Osteoblast (primary cell): ENCODE measurements around the gene ZBTB33. TPM values are rescaled to one million over a fixed set of nuclear protein-coding genes. Genes with fewer than 3 reads are reported as not detected.

Experiments
- DNase-seq: peaks from one replicate; pipeline ENCODE4 v3.0.0; 2011; ENCODE audit warnings: low spot score, mixed read lengths; ENCODE audit not compliant: insufficient read length; ENCODE audit errors: missing footprints
- H2AFZ ChIP-seq: 2 replicates; pipeline ENCODE4 v1.6.0; 2011; ENCODE audit warnings: mild to moderate bottlenecking, low read length
- H3K27ac ChIP-seq: 2 replicates; pipeline ENCODE4 v1.5.1; 2011; ENCODE audit warnings: mild to moderate bottlenecking, low read depth, low read length, moderate library complexity
- H3K27me3 ChIP-seq: 2 replicates; pipeline ENCODE4 v1.6.0; 2012; ENCODE audit warnings: mild to moderate bottlenecking, control low read depth, inconsistent platforms, low read length, moderate library complexity; ENCODE audit not compliant: insufficient read depth
- H3K36me3 ChIP-seq: 2 replicates; pipeline ENCODE4 v1.5.1; 2011; ENCODE audit warnings: mild to moderate bottlenecking, low read length, control low read depth, moderate library complexity; ENCODE audit not compliant: insufficient read depth
- H3K4me1 ChIP-seq: 2 replicates; pipeline ENCODE4 v1.5.1; 2011; ENCODE audit warnings: mild to moderate bottlenecking, low read length, control low read depth, moderate library complexity; ENCODE audit not compliant: insufficient read depth
- H3K4me2 ChIP-seq: 2 replicates; pipeline ENCODE4 v1.6.0; 2011; ENCODE audit warnings: mild to moderate bottlenecking, low read length; ENCODE audit not compliant: insufficient read depth
- H3K4me3 ChIP-seq: fragments of 200-600 bp; sonication (generic); 3 replicates; pipeline ENCODE4 v1.5.1; 2012; ENCODE audit warnings: mild to moderate bottlenecking, low read length, inconsistent platforms; ENCODE audit not compliant: insufficient read depth
- H3K79me2 ChIP-seq: 2 replicates; pipeline ENCODE4 v1.6.0; 2012; ENCODE audit warnings: mild to moderate bottlenecking, low read length, control low read depth, inconsistent platforms; ENCODE audit not compliant: insufficient read depth
- H3K9me3 ChIP-seq: 2 replicates; pipeline ENCODE4 v1.5.1; 2011; ENCODE audit warnings: low read depth, low read length, control low read depth
- H4K20me1 ChIP-seq: 2 replicates; pipeline ENCODE4 v1.6.0; 2012; ENCODE audit warnings: mild to moderate bottlenecking, low read length, control low read depth; ENCODE audit not compliant: insufficient read depth
- CTCF ChIP-seq: IDR thresholded peaks from 2 replicates; pipeline ENCODE4 v1.5.1; 2011; ENCODE audit warnings: mild to moderate bottlenecking, low read depth, low read length, moderate library complexity; ENCODE audit errors: extremely low read depth
- total RNA-seq: library from RNA; depleted of rRNA; stranded (reverse); fragments of >200 nt; gene quantifications from 2 replicates; pipeline ENCODE4 v1.2.3, GENCODE V29; 2012

The ZBTB33 gene
- total RNA-seq, 1 donor, result 19.2 TPM

GRCh38 chrX:120228187-120228908, 22.3 kb upstream of the ZBTB33 start:
- no peak overlapping the region for H3K4me2 ChIP-seq
- DNase-seq, result no peak

GRCh38 chrX:120235284-120235683, 15.3 kb upstream of the ZBTB33 start:
- Histone ChIP-seq H2AFZ (no peak overlapping the region), H3K27ac (no peak overlapping the region), H3K4me2 (no peak overlapping the region), H3K27me3 (no peaks in the 10 kb centered on the region), H3K9me3 (no peaks in the 10 kb centered on the region), H3K79me2 (no peaks in the 10 kb centered on the region), H3K4me1 (no peaks in the 10 kb centered on the region), H4K20me1 (no peaks in the 10 kb centered on the region), H3K36me3 (no peaks in the 10 kb centered on the region), H3K4me3 (no peak overlapping the region)
- no peak for TF ChIP-seq CTCF
- no peak for DNase-seq

More at GRCh38 chrX:120228187-120228908, 22.3 kb upstream of the ZBTB33 start:
- H2AFZ ChIP-seq, result no peak overlapping the region
- no peaks in the 10 kb centered on the region for H3K79me2 ChIP-seq
- no peak overlapping the region for H3K4me3 ChIP-seq
- TF ChIP-seq CTCF, result no peak
- no peaks in the 10 kb centered on the region for H4K20me1 ChIP-seq
- H3K4me1 ChIP-seq, result no peaks in the 10 kb centered on the region
- no peaks in the 10 kb centered on the region for H3K36me3 ChIP-seq
- H3K27me3 ChIP-seq, result no peaks in the 10 kb centered on the region
- no peaks in the 10 kb centered on the region for H3K9me3 ChIP-seq
- H3K27ac ChIP-seq, result no peak overlapping the region

- Histone ChIP-seq H4K20me1 (no peaks in the 10 kb centered on the region), H3K4me1 (no peaks in the 10 kb centered on the region), H3K27ac (no peak overlapping the region), H3K27me3 (no peaks in the 10 kb centered on the region), H3K4me2 (no peak overlapping the region), H3K79me2 (no peaks in the 10 kb centered on the region), H2AFZ (no peak overlapping the region), H3K36me3 (no peaks in the 10 kb centered on the region), H3K4me3 (no peak overlapping the region), H3K9me3 (no peaks in the 10 kb centered on the region)
- DNase-seq, result no peak
- no peak for TF ChIP-seq CTCF
These were observed 13.7 kb upstream of the ZBTB33 start for GRCh38 chrX:120236687-120237479.

GRCh38 chrX:120238933-120239332, 11.7 kb upstream of the ZBTB33 start:
- Histone ChIP-seq H2AFZ (no peak overlapping the region), H3K27ac (no peak overlapping the region)
- DNase-seq, result no peak

More at GRCh38 chrX:120238933-120239332, 11.7 kb upstream of the ZBTB33 start:
- no peaks in the 10 kb centered on the region for H3K79me2 ChIP-seq
- H4K20me1 ChIP-seq, result no peaks in the 10 kb centered on the region
- H3K4me3 ChIP-seq, result no peak overlapping the region
- no peaks in the 10 kb centered on the region for H3K9me3 ChIP-seq
- no peaks in the 10 kb centered on the region for H3K27me3 ChIP-seq
- H3K4me1 ChIP-seq, result no peaks in the 10 kb centered on the region
- no peak for TF ChIP-seq CTCF
- H3K4me2 ChIP-seq, result no peak overlapping the region
- no peaks in the 10 kb centered on the region for H3K36me3 ChIP-seq
